Neural cell (in vitro differentiated cells): ENCODE results near the gene FCGBP. TPM values are rescaled to one million over a fixed set of nuclear protein-coding genes. Genes with fewer than 3 reads are reported as not detected.

ENCODE experiments used
- H2AFZ ChIP-seq: fragments of 200-600, 300-800 bp; sonication (generic), shearing (Covaris generic); 2 replicates; pipeline ENCODE4 v1.6.0; 2014; ENCODE audit warnings: low read depth, mild to moderate bottlenecking, antibody characterized with exemption, low read length, moderate library complexity
- H3F3A ChIP-seq: fragments of 200-600 bp; shearing (Covaris generic); 2 replicates; pipeline ENCODE4 v1.6.1; 2016; ENCODE audit warnings: mild to moderate bottlenecking, moderate library complexity, mixed read lengths, antibody characterized with exemption, low read length; ENCODE audit not compliant: insufficient read depth, poor library complexity, severe bottlenecking
- H3K27ac ChIP-seq: fragments of 200-600, 300-800 bp; sonication (generic), shearing (Covaris generic); 2 replicates; pipeline ENCODE4 v1.5.1; 2014; ENCODE audit warnings: mild to moderate bottlenecking, low read length, moderate library complexity
- H3K27me3 ChIP-seq: fragments of 300-800, 200-600 bp; sonication (generic), shearing (Covaris generic); 2 replicates; pipeline ENCODE4 v1.6.0; 2014; ENCODE audit warnings: mild to moderate bottlenecking, low read depth, low read length, moderate library complexity; ENCODE audit not compliant: insufficient read depth
- H3K36me3 ChIP-seq: fragments of 300-800, 200-600 bp; sonication (generic), shearing (Covaris generic); 2 replicates; pipeline ENCODE4 v1.5.1; 2014; ENCODE audit warnings: mild to moderate bottlenecking, antibody characterized with exemption, low read length, moderate library complexity; ENCODE audit not compliant: insufficient read depth
- H3K4me2 ChIP-seq: fragments of 300-800, 200-600 bp; sonication (generic), shearing (Covaris generic); 2 replicates; pipeline ENCODE4 v1.6.0; 2014; ENCODE audit warnings: mild to moderate bottlenecking, low read length
- H3K4me3 ChIP-seq: fragments of 300-800, 200-600 bp; sonication (generic), shearing (Covaris generic); 2 replicates; pipeline ENCODE4 v1.5.1; 2014; ENCODE audit warnings: mild to moderate bottlenecking, low read length, moderate library complexity
- H3K79me2 ChIP-seq: fragments of 200-600 bp; shearing (Covaris generic); replicated peaks from 2 replicates; pipeline ENCODE4 v1.6.0; 2014; ENCODE audit warnings: mild to moderate bottlenecking, low read length, moderate library complexity; ENCODE audit not compliant: insufficient read depth
- H3K9ac ChIP-seq: fragments of 300-800, 200-600 bp; sonication (generic), shearing (Covaris generic); 2 replicates; pipeline ENCODE4 v1.6.1; 2016; ENCODE audit warnings: mild to moderate bottlenecking, low read length, mixed read lengths
- H3K9me2 ChIP-seq: fragments of 200-600 bp; shearing (Covaris generic); 2 replicates; pipeline ENCODE4 v1.6.1; 2016; ENCODE audit warnings: mild to moderate bottlenecking, low read length, mixed read lengths; ENCODE audit not compliant: insufficient read depth
- H3K9me3 ChIP-seq: fragments of 200-600, 300-800 bp; sonication (generic), shearing (Covaris generic); 2 replicates; pipeline ENCODE4 v1.6.1; 2016; ENCODE audit warnings: mild to moderate bottlenecking, mixed run types, low read length, moderate library complexity, mixed read lengths
- H4K20me1 ChIP-seq: fragments of 200-600 bp; shearing (Covaris generic); 2 replicates; pipeline ENCODE4 v1.6.1; 2016; ENCODE audit warnings: mild to moderate bottlenecking, mixed run types; ENCODE audit not compliant: insufficient read depth
- CTCF ChIP-seq: fragments of 450-650 bp; IDR thresholded peaks from 2 replicates; pipeline ENCODE4 v1.5.1; 2014; ENCODE audit warnings: antibody characterized with exemption, mild to moderate bottlenecking, moderate library complexity; ENCODE audit not compliant: poor library complexity, severe bottlenecking
- EP300 ChIP-seq: fragments of 450-650 bp; conservative IDR thresholded peaks from 2 replicates; pipeline ENCODE4 v1.6.1; 2014; ENCODE audit warnings: antibody characterized with exemption, mild to moderate bottlenecking, moderate library complexity; ENCODE audit not compliant: poor library complexity, severe bottlenecking
- EZH2 ChIP-seq: fragments of 200-600, 300-800 bp; shearing (Covaris generic), sonication (generic); IDR thresholded peaks from 2 replicates; pipeline ENCODE4 v1.6.1; 2014; ENCODE audit warnings: antibody characterized with exemption, low read length, borderline replicate concordance, mild to moderate bottlenecking; ENCODE audit not compliant: insufficient read depth, poor library complexity, severe bottlenecking
- MXI1 ChIP-seq: fragments of 450-650 bp; conservative IDR thresholded peaks from 2 replicates; pipeline ENCODE4 v1.6.1; 2014; ENCODE audit warnings: antibody characterized with exemption, mild to moderate bottlenecking; ENCODE audit not compliant: poor library complexity, severe bottlenecking
- POLR2AphosphoS5 ChIP-seq: IDR thresholded peaks from 2 replicates; pipeline ENCODE4 v1.6.1; 2012
- RAD21 ChIP-seq: fragments of 450-650 bp; conservative IDR thresholded peaks from 2 replicates; pipeline ENCODE4 v1.6.1; 2014; ENCODE audit warnings: antibody characterized with exemption, mild to moderate bottlenecking, moderate library complexity
- REST ChIP-seq: IDR thresholded peaks from 2 replicates; pipeline ENCODE4 v1.6.1; 2012; ENCODE audit warnings: borderline replicate concordance
- SMC3 ChIP-seq: fragments of 450-650 bp; conservative IDR thresholded peaks from 2 replicates; pipeline ENCODE4 v1.6.1; 2014; ENCODE audit warnings: antibody characterized with exemption, mild to moderate bottlenecking, moderate library complexity; ENCODE audit not compliant: poor library complexity
- TAF1 ChIP-seq: IDR thresholded peaks from 2 replicates; pipeline ENCODE4 v1.6.1; 2012; ENCODE audit warnings: low read depth
- polyA plus RNA-seq: library from polyadenylated mRNA; depleted of rRNA; stranded (reverse); fragments of >200 nt; gene quantifications from 2 replicates; pipeline ENCODE4 v1.2.3, GENCODE V29; 2014

The FCGBP gene
- polyA plus RNA-seq, 1 donor from 2014 or later = 0.26 TPM

GRCh38 chr19:39969266-39969665, 34.8 kb upstream of the FCGBP start:
- TF ChIP-seq SMC3 (no peak), EP300 (no peak), MXI1 (no peak), REST (no peak), TAF1 (no peak), RAD21 (no peak), EZH2 (no peak), POLR2AphosphoS5 (no peak), CTCF (no peak)
- peaks cover 15% of the 10 kb centered on the region for H3K79me2 ChIP-seq
- H3K9me2 ChIP-seq = no peaks in the 10 kb centered on the region
- H3K27me3 ChIP-seq = no peaks in the 10 kb centered on the region
- no peak overlapping the region for H3K4me3 ChIP-seq
- no peaks in the 10 kb centered on the region for H3K9me3 ChIP-seq
- H3K4me2 ChIP-seq = no peak overlapping the region
- H3K27ac ChIP-seq = no peak overlapping the region
- no peak overlapping the region for H2AFZ ChIP-seq
- no peak overlapping the region for H3K9ac ChIP-seq
- H4K20me1 ChIP-seq = no peaks in the 10 kb centered on the region
- no peaks in the 10 kb centered on the region for H3K36me3 ChIP-seq
- no peaks in the 10 kb centered on the region for H3F3A ChIP-seq

- TF ChIP-seq MXI1 = no peak
- no peak for TF ChIP-seq SMC3
- no peak for TF ChIP-seq RAD21
- no peak for TF ChIP-seq CTCF
- no peak for TF ChIP-seq EZH2
- no peak for TF ChIP-seq EP300
- TF ChIP-seq TAF1 = no peak
- no peak for TF ChIP-seq POLR2AphosphoS5
- no peak for TF ChIP-seq REST
- no peaks in the 10 kb centered on the region for H3K9me2 ChIP-seq
- no peak overlapping the region for H3K27ac ChIP-seq
- no peak overlapping the region for H3K4me3 ChIP-seq
- no peak overlapping the region for H2AFZ ChIP-seq
- H3K79me2 ChIP-seq = peaks cover 15% of the 10 kb centered on the region
- H3K36me3 ChIP-seq = no peaks in the 10 kb centered on the region
- no peak overlapping the region for H3K9ac ChIP-seq
- H3K4me2 ChIP-seq = no peak overlapping the region
- H3F3A ChIP-seq = no peaks in the 10 kb centered on the region
- no peaks in the 10 kb centered on the region for H4K20me1 ChIP-seq
- no peaks in the 10 kb centered on the region for H3K27me3 ChIP-seq
- no peaks in the 10 kb centered on the region for H3K9me3 ChIP-seq
Measured at GRCh38 chr19:39968789-39969188, 34.4 kb upstream of the FCGBP start.
